ENCODE results near the gene ANGPT4.
"Not testable (repeated sequence)": the region's sequence is repeated elsewhere in the genome, so short reads cannot be mapped to it uniquely, and the experiment has no call there.

ANGPT4 gene

GRCh38 chr20:871436-871835 is 44.7 kb downstream of the ANGPT4 start:
- DNase-seq = no peak

- no peak for DNase-seq
Observed at GRCh38 chr20:870758-871157, 45.4 kb downstream of the ANGPT4 start.

- no peak for DNase-seq
Observed at GRCh38 chr20:869606-870005, 46.5 kb downstream of the ANGPT4 start.

GRCh38 chr20:868279-868678 is 47.9 kb downstream of the ANGPT4 start:
- no peak for DNase-seq

GRCh38 chr20:865440-865839 is 50.7 kb downstream of the ANGPT4 start:
- DNase-seq = no peak

- DNase-seq = no peak
Observed at GRCh38 chr20:860891-861290, 55.2 kb downstream of the ANGPT4 start.

- no peak for DNase-seq
Observed at GRCh38 chr20:859751-860231, 56.3 kb downstream of the ANGPT4 start.

GRCh38 chr20:858011-858410 is 58.1 kb downstream of the ANGPT4 start:
- DNase-seq = no peak

GRCh38 chr20:856361-856775 is 59.8 kb downstream of the ANGPT4 start:
- peak; percentile 88 for DNase-seq

GRCh38 chr20:855466-856360 is 60.4 kb downstream of the ANGPT4 start:
- DNase-seq = no peak

- no peak for DNase-seq
Observed at GRCh38 chr20:854601-855000, 61.5 kb downstream of the ANGPT4 start.

- no peak for DNase-seq
Observed at GRCh38 chr20:853406-853996, 62.6 kb downstream of the ANGPT4 start.

GRCh38 chr20:848731-849130 is 67.4 kb downstream of the ANGPT4 start:
- DNase-seq = not testable (repeated sequence)

- no peak for DNase-seq
Observed at GRCh38 chr20:848193-848592, 67.9 kb downstream of the ANGPT4 start.

GRCh38 chr20:846894-847278 is 69.2 kb downstream of the ANGPT4 start:
- no peak for DNase-seq

- no peak for DNase-seq
Observed at GRCh38 chr20:845941-846893, 69.9 kb downstream of the ANGPT4 start.

- DNase-seq = no peak
Observed at GRCh38 chr20:845226-845868, 70.8 kb downstream of the ANGPT4 start.

GRCh38 chr20:844473-845225 is 71.5 kb downstream of the ANGPT4 start:
- DNase-seq = peak; percentile 34

GRCh38 chr20:843912-844311 is 72.2 kb downstream of the ANGPT4 start:
- no peak for DNase-seq

GRCh38 chr20:842547-842940 is 73.6 kb downstream of the ANGPT4 start:
- no peak for DNase-seq

All from GOT3 (cell line).